Measurements from ENCODE around the gene KIAA1958.

Gene KIAA1958

GRCh38 chr9:112531666-112532282, 45.1 kb downstream of the KIAA1958 start:
- Mint-ChIP-seq H3K27me3 (no peaks in the 10 kb centered on the region), H3K4me1 (peaks cover 8% of the 10 kb centered on the region), H3K9me3 (peaks cover 4% of the 10 kb centered on the region), H3K4me3 (no peak overlapping the region), H3K36me3 (ENCODE audit: low read depth) (peaks cover 13% of the 10 kb centered on the region), H3K27ac (no peak overlapping the region)
- no peak for ATAC-seq
- no peak for DNase-seq

DNA sequence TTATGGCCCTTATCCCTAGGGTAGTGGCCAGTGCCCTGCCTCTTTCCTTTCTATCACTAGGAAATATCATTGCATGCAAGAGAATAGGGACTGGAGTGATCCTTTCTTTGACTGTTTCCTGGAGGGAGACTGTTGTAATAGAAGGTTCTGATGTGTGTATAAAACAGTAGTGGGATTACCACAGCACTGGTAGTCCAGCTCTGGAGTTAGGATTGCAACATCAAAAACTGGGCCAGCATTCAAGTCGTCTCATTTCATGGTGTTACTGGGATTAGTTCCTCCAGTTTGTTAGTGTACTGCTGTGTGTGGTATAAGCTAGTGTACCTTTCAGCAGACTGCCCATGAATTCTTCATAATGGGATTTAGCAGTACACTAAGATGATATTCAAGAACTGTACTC, 45.8 kb downstream of the KIAA1958 start:
- H3K27ac Mint-ChIP-seq: no peak overlapping the region

DNA sequence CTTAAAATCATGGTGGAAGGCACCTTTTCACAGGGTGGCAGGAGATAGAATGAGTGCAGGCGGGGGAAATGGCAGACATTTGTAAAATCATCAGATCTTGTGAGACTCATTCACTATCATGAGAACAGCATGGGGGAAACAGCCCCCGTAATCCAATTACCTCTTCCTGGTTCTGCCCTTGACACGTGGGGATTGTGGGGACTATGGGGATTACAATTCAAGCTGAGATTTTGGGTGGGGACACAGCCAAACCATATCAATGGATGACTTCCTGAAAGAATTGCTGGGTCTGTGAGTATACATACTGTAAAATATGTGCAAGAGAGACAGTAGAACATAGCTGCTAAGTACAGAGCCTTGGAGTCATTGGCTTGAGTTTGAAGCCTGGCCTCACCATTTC, 47.0 kb downstream of the KIAA1958 start:
- DNase-seq: no peak
- Mint-ChIP-seq H3K36me3 (ENCODE audit: low read depth) (peaks cover 15% of the 10 kb centered on the region), H3K27me3 (no peaks in the 10 kb centered on the region), H3K4me1 (peaks cover 8% of the 10 kb centered on the region), H3K9me3 (peaks cover 4% of the 10 kb centered on the region), H3K4me3 (no peak overlapping the region), H3K27ac (no peak overlapping the region)
- no peak for ATAC-seq

More for the DNA sequence above, 45.8 kb downstream of the KIAA1958 start:
- Mint-ChIP-seq H3K27me3 (no peaks in the 10 kb centered on the region), H3K9me3 (peaks cover 4% of the 10 kb centered on the region), H3K4me1 (peaks cover 8% of the 10 kb centered on the region), H3K36me3 (ENCODE audit: low read depth) (peaks cover 13% of the 10 kb centered on the region), H3K4me3 (no peak overlapping the region)
- no peak for ATAC-seq
- DNase-seq: no peak

DNA sequence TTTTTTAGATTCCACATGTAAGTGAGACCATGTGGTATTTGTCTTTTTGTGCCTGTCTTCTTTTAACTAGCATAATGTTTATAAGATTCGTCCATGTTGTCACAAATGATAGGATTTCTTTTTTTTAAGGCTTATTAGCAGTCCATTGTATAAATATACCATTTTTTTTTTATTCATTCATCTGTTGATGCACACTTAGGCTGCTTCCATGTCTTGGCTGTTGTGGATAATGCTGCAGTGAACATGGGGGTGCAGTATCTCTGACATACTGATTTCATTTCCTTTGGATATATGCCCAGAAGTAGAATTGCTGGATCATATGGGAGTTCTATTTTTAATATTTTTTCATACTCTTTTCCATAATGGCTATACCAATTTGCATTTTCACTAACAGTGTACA, 48.7 kb downstream of the KIAA1958 start:
- Mint-ChIP-seq H3K27ac (no peak overlapping the region), H3K27me3 (no peaks in the 10 kb centered on the region), H3K36me3 (ENCODE audit: low read depth) (peaks cover 18% of the 10 kb centered on the region), H3K4me3 (no peak overlapping the region), H3K9me3 (peaks cover 4% of the 10 kb centered on the region), H3K4me1 (peaks cover 8% of the 10 kb centered on the region)
- DNase-seq (no peak), ATAC-seq (no peak)

- Mint-ChIP-seq H3K36me3 (ENCODE audit: low read depth) (peaks cover 18% of the 10 kb centered on the region), H3K9me3 (peaks cover 4% of the 10 kb centered on the region), H3K27me3 (no peaks in the 10 kb centered on the region)
Observed at GRCh38 chr9:112535811-112536210, 49.2 kb downstream of the KIAA1958 start.

GRCh38 chr9:112537561-112537960, 50.9 kb downstream of the KIAA1958 start:
- DNase-seq (no peak), ATAC-seq (no peak)
- H3K36me3 Mint-ChIP-seq (ENCODE audit: low read depth): peaks cover 21% of the 10 kb centered on the region
- H3K27ac Mint-ChIP-seq: no peak overlapping the region
- H3K9me3 Mint-ChIP-seq: peaks cover 4% of the 10 kb centered on the region
- H3K4me1 Mint-ChIP-seq: peaks cover 8% of the 10 kb centered on the region
- H3K4me3 Mint-ChIP-seq: no peak overlapping the region
- no peaks in the 10 kb centered on the region for H3K27me3 Mint-ChIP-seq

More at GRCh38 chr9:112535811-112536210, 49.2 kb downstream of the KIAA1958 start:
- DNase-seq: no peak
- H3K4me1 Mint-ChIP-seq: peaks cover 8% of the 10 kb centered on the region
- ATAC-seq: no peak
- H3K27ac Mint-ChIP-seq: no peak overlapping the region
- no peak overlapping the region for H3K4me3 Mint-ChIP-seq

DNA sequence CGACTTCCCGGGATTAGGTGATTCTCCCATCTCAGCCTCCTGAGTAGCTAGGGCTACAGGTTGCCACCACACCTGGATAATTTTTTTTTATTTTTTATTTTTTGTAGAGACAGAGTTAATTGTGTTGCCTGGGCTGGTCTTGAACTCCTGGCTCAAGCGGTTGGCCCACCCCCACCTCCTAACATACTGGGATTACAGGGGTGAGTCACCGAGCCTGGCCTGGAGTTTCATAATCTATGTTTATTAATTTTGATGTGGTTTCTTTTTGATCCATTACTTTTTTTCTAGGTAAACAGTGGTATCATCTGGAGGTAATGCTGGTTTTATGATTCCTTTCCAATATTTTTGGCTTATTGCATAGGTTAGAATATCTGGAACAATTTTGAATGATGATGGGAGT, 54.2 kb downstream of the KIAA1958 start:
- no peak for DNase-seq
- H3K4me3 Mint-ChIP-seq: no peak overlapping the region
- H3K27me3 Mint-ChIP-seq: no peaks in the 10 kb centered on the region
- H3K9me3 Mint-ChIP-seq: no peaks in the 10 kb centered on the region
- peaks cover 8% of the 10 kb centered on the region for H3K36me3 Mint-ChIP-seq (ENCODE audit: low read depth)
- H3K27ac Mint-ChIP-seq: no peak overlapping the region
- ATAC-seq: no peak
- peaks cover 11% of the 10 kb centered on the region for H3K4me1 Mint-ChIP-seq

- no peak for ATAC-seq
- no peak overlapping the region for H3K27ac Mint-ChIP-seq
- peaks cover 5% of the 10 kb centered on the region for H3K9me3 Mint-ChIP-seq
- H3K27me3 Mint-ChIP-seq: no peaks in the 10 kb centered on the region
- H3K36me3 Mint-ChIP-seq (ENCODE audit: low read depth): peaks cover 9% of the 10 kb centered on the region
- no peak overlapping the region for H3K4me3 Mint-ChIP-seq
- DNase-seq: no peak
- peaks cover 19% of the 10 kb centered on the region for H3K4me1 Mint-ChIP-seq
Observed at GRCh38 chr9:112541685-112542084, 55.1 kb downstream of the KIAA1958 start.

DNA sequence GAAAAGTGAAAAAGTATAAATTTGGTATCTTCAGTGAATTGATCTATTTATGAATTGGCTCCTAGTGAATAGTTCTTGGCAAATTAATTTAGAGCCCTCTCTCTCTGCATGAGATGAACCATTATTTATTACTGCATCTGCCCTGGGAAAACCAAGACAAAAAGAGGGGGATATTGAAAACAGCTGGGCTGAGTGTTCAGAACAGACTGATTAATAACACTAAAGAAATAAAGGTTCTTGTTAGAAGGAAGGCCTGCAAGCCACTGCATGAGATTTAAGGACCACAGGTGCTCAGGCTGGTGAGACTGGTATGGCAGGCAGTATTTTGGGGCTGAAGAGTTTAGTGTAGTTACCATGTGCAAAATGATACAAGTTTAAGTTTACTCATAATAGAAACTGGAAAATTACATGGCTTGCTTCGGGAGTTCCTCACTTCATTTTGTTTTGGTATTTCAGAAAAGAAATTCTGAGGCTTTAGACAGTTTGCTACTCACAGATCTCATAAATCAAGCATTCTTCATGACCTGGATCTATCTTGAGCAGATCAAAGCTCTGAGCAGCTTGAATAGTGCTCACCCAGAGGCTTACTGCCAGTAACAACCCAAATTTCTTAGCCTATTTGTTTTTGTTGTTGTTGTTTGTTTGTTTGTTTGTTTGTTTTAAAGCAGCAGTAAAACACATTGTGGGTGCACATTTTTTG, 56.1 kb downstream of the KIAA1958 start:
- peaks cover 10% of the 10 kb centered on the region for H3K36me3 Mint-ChIP-seq (ENCODE audit: low read depth)
- H3K9me3 Mint-ChIP-seq: peaks cover 6% of the 10 kb centered on the region
- H3K4me3 Mint-ChIP-seq: no peak overlapping the region
- H3K4me1 Mint-ChIP-seq: peaks cover 19% of the 10 kb centered on the region
- no peak overlapping the region for H3K27ac Mint-ChIP-seq
- ATAC-seq (no peak), DNase-seq (no peak)
- H3K27me3 Mint-ChIP-seq: no peaks in the 10 kb centered on the region

DNA sequence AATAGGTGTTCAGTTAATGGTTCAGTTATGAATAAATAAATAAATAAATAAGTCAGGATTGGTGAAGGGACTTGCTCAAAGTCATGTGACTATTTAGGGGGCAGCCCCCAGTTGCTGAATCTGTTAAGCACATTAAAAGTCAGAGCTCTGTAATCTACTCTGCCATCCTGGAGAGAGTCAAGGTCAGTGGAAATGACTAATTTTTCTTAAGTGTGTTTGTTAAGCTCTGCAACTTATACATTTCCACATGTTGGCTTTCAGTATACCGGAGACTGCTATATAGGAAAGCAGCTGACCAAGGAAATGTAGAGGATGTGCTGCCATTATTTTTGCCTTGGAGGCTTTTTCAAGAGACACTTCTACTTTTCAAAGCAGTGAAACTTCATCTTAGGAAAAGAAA, 57.9 kb downstream of the KIAA1958 start:
- Mint-ChIP-seq H3K9me3 (peaks cover 6% of the 10 kb centered on the region), H3K36me3 (ENCODE audit: low read depth) (peaks cover 4% of the 10 kb centered on the region), H3K4me3 (no peak overlapping the region), H3K4me1 (peaks cover 22% of the 10 kb centered on the region), H3K27me3 (no peaks in the 10 kb centered on the region), H3K27ac (no peak overlapping the region)
- ATAC-seq (no peak), DNase-seq (no peak)

DNA sequence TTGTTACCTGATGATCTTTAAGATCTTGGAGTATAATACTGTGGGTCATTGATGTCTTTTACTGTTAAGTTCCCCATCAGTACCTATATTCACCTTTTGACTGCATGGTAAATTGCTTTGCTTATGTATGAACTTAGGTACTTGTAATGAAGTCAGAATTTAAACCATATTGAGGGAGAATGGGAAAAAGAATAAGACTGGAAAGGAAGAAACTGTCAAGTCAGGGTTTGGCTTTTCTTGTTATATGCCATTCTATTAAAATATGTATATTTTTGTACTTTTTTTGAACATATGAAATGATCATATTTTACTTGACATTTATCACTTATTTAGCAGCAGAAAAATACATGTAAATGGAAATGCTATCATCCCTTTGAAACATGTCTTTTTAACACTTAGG, 58.6 kb downstream of the KIAA1958 start:
- no peak overlapping the region for H3K4me3 Mint-ChIP-seq
- DNase-seq (no peak), ATAC-seq (no peak)
- no peaks in the 10 kb centered on the region for H3K27me3 Mint-ChIP-seq
- no peak overlapping the region for H3K27ac Mint-ChIP-seq
- peaks cover 6% of the 10 kb centered on the region for H3K9me3 Mint-ChIP-seq
- H3K36me3 Mint-ChIP-seq (ENCODE audit: low read depth): peaks cover 4% of the 10 kb centered on the region
- peaks cover 22% of the 10 kb centered on the region for H3K4me1 Mint-ChIP-seq

GRCh38 chr9:112546149-112547012, 59.8 kb downstream of the KIAA1958 start:
- ATAC-seq (peak; percentile 84), DNase-seq (no peak)
- peaks cover 6% of the 10 kb centered on the region for H3K9me3 Mint-ChIP-seq
- H3K4me3 Mint-ChIP-seq: no peak overlapping the region
- peaks cover 22% of the 10 kb centered on the region for H3K4me1 Mint-ChIP-seq
- H3K27ac Mint-ChIP-seq: peak overlapping the region; percentile 20
- H3K36me3 Mint-ChIP-seq (ENCODE audit: low read depth): peaks cover 2% of the 10 kb centered on the region
- H3K27me3 Mint-ChIP-seq: no peaks in the 10 kb centered on the region

- no peak overlapping the region for H3K27ac Mint-ChIP-seq
- ATAC-seq (no peak), DNase-seq (no peak)
- no peak overlapping the region for H3K4me3 Mint-ChIP-seq
- H3K27me3 Mint-ChIP-seq: no peaks in the 10 kb centered on the region
- peaks cover 22% of the 10 kb centered on the region for H3K4me1 Mint-ChIP-seq
- peaks cover 2% of the 10 kb centered on the region for H3K36me3 Mint-ChIP-seq (ENCODE audit: low read depth)
- H3K9me3 Mint-ChIP-seq: peaks cover 6% of the 10 kb centered on the region
Observed at GRCh38 chr9:112548051-112548440, 61.4 kb downstream of the KIAA1958 start.

DNA sequence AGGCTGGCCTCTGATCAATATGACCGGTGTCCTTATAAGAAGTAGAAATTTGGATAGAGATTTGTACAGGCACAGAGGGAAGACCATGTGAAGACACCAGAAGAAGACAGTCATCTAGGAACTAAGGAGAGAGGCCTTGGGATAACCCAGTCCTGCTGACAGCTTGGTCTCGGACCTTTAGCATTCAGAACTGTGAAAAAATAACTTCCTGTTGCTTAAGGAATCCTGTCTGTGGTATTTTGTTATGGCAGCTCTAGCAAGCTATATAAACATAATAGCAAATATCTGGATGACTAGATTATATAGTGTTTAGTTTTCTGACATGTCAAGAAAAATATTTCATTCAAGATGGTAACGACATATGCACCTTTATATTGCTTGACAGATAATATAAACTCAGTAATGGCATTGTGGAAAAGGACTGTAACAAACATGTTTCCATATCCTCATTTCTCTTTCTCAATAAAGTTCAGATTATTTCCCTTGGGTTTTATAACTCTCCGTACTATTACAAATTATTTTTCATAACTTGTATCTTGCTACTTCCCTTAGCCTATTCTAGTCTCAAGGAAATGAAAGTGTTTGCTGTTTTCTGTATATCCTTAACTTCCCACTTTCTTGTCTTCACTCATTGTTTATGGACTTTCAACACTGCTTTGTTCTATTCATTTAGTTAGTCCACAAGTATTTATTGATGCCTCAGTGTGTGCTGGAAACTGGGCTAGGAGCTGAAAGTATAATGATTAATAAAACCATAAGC, 62.4 kb downstream of the KIAA1958 start:
- Mint-ChIP-seq H3K36me3 (ENCODE audit: low read depth) (peaks cover 2% of the 10 kb centered on the region), H3K4me1 (peaks cover 22% of the 10 kb centered on the region), H3K27ac (no peak overlapping the region), H3K9me3 (peaks cover 6% of the 10 kb centered on the region), H3K4me3 (no peak overlapping the region), H3K27me3 (no peaks in the 10 kb centered on the region)
- DNase-seq: no peak
- ATAC-seq: no peak

Measured in activated naive CD8-positive, alpha-beta T cell treated with anti-CD3 and anti-CD28 coated beads, Interleukin-2, amount 50 U/mL, for 24 hours (primary cell).